MM.1S (cell line): ENCODE results near the gene RPUSD2.

Experiments
- CTCF ChIP-seq: fragments of 300-600 bp; sonication (generic); IDR thresholded peaks from 2 replicates; pipeline ENCODE4 v1.5.1; 2016; ENCODE audit warnings: antibody characterized with exemption, low read length, mixed read lengths
- EZH2 ChIP-seq: fragments of 300-600 bp; sonication (generic); optimal IDR thresholded peaks from 2 replicates; pipeline ENCODE3; 2017; ENCODE audit warnings: low read depth, mild to moderate bottlenecking, antibody characterized with exemption, low read length, mixed read lengths
- EZH2phosphoT487 ChIP-seq: fragments of 300-600 bp; sonication (generic); IDR thresholded peaks from 2 replicates; pipeline ENCODE4 v1.6.1; 2018; ENCODE audit warnings: antibody characterized with exemption, low read length

GRCh38 chr15:40613080-40613479 lies 44.0 kb downstream of the RPUSD2 start:
- no peak for TF ChIP-seq CTCF
- TF ChIP-seq EZH2 = no peak
- no peak for TF ChIP-seq EZH2phosphoT487
